Esophagus muscularis mucosa (tissue), 4 donors: ENCODE data around the gene PDHX. TPM values are rescaled to one million over a fixed set of nuclear protein-coding genes. Genes with fewer than 3 reads are reported as not detected.

ENCODE experiments used
- DNase-seq: peaks from one replicate; pipeline ENCODE4 v3.0.0-alpha.2; 2017; ENCODE audit errors: extremely low spot score
- H3K27ac ChIP-seq, 4 donors: fragments of 200-600 bp; sonication (generic); replicated peaks in 1 of 4; 1 replicate in 3 of 4; 2 replicates in 1 of 4; pipeline ENCODE4 v1.5.1; 2016 to 2019; ENCODE audit warnings: mild to moderate bottlenecking in 1 of 4
- H3K27me3 ChIP-seq, 4 donors: fragments of 200-600 bp; sonication (generic); one replicate each; pipeline versions ENCODE4 v1.5.1 to v1.6.0; 2016 to 2019
- H3K36me3 ChIP-seq, 4 donors: fragments of 200-600 bp; sonication (generic); one replicate each; pipeline ENCODE4 v1.5.1; 2016 to 2019
- H3K4me1 ChIP-seq, 4 donors: fragments of 200-600 bp; sonication (generic); one replicate each; pipeline ENCODE4 v1.5.1; 2016 to 2019
- H3K4me3 ChIP-seq, 4 donors: fragments of 200-600 bp; sonication (generic); 1 replicate in 2 of 4; 2 replicates in 2 of 4; pipeline ENCODE4 v1.5.1; 2016 to 2019; ENCODE audit warnings: mild to moderate bottlenecking in 4 of 4, moderate library complexity in 1 of 4
- H3K9me3 ChIP-seq, 4 donors: fragments of 200-600 bp; sonication (generic); 1 replicate in 3 of 4; 2 replicates in 1 of 4; pipeline ENCODE4 v1.5.1; 2016 to 2019
- EP300 ChIP-seq: sonication (generic); formaldehyde crosslinking; IDR thresholded peaks from one replicate; pipeline ENCODE4 v1.6.1; 2017; ENCODE audit warnings: antibody characterized with exemption
- POLR2A ChIP-seq: fragments of 450-650 bp; IDR thresholded peaks from one replicate; pipeline ENCODE4 v1.6.1; 2017; ENCODE audit warnings: antibody characterized with exemption, moderate library complexity, mild to moderate bottlenecking, low read depth
- POLR2AphosphoS5 ChIP-seq, 2 donors: sonication (generic); formaldehyde crosslinking; IDR thresholded peaks; one replicate each; pipeline ENCODE4 v1.6.1; 2017; ENCODE audit warnings: antibody characterized with exemption in 2 of 2
- WGBS: methylation state at CpG from one replicate; pipeline ENCODE4 v1.1.5; 2018; 5-methylcytosine and 5-hydroxymethylcytosine counted together
- intact Hi-C: fragments of 100-400 bp; cut with DNase I; formaldehyde crosslinking; loops from one replicate; pipeline ENCODE4 v1.15.1; 2023
- total RNA-seq, 4 donors: library from RNA; depleted of rRNA; stranded (reverse); fragments of >200 nt; gene quantifications; one replicate each; pipeline versions ENCODE4 v1.1.0 to v1.2.1, GENCODE V29; 2016
- TF ChIP-seq, protein P1 (sequence below), 3 experiments: fragments of 200-600 bp in 2 of 3; fragments of 450-650 bp in 1 of 3; sonication (generic) in 2 of 3; IDR thresholded peaks; one replicate each; pipeline ENCODE4 v1.5.1; 2017 to 2019; ENCODE audit warnings: antibody characterized with exemption in 3 of 3, mild to moderate bottlenecking in 2 of 3, moderate library complexity in 1 of 3

The PDHX gene
- total RNA-seq, 4 donors from 2014 or later = 39.9 to 43.4 (median 42.1) TPM

DNA sequence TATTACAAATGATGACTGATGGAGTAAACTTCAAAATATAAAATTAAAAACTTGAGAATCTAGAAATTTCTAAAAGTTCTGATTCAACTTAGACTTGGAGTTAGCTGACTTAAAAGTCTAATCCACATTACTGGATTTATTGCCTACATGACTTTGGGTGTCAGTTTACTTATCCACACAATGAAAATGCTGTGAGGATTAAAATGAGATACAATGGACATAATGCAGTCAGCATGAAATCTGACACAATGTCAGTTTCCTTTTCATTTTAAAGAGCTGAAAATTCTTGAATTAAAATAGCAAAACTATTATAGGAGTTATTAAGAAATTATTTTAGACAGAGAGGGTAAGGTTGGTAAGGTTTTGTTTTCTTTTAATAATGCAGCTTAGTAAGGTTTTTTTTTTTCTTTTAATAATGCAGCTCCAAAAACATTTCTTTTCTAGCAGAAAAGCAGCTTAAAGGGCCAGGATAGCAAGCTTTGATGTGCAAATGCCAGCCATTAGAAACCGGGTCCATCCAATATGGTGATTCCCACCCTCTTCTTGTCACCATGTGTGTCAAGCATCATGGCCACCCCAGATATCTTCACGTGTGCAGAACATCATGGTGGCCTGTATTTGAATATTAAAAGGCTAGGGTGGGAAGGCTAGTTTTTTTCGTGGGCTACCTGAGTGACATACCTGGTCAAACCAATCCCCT lies 19.1 kb upstream of the PDHX start:
- Histone ChIP-seq H3K4me1 (peaks cover 0 to 10% (median 0%) of the 10 kb centered on the region in 4 donors), H3K27me3 (no peaks in the 10 kb centered on the region), H3K27ac (no peak overlapping the region), H3K36me3 (no peaks in the 10 kb centered on the region), H3K9me3 (peaks cover 0 to 12% (median 11%) of the 10 kb centered on the region in 4 donors), H3K4me3 (no peak overlapping the region)
- no peak for DNase-seq
- intact Hi-C loops = no loop called here
- WGBS = 88% methylated on average over 3 of the region's 3 CpGs
- TF ChIP-seq POLR2AphosphoS5 (IDR thresholded peaks at IDR 0.05) (no peak), EP300 (no peak), POLR2A (no peak)
- TF ChIP-seq, protein P1, sequence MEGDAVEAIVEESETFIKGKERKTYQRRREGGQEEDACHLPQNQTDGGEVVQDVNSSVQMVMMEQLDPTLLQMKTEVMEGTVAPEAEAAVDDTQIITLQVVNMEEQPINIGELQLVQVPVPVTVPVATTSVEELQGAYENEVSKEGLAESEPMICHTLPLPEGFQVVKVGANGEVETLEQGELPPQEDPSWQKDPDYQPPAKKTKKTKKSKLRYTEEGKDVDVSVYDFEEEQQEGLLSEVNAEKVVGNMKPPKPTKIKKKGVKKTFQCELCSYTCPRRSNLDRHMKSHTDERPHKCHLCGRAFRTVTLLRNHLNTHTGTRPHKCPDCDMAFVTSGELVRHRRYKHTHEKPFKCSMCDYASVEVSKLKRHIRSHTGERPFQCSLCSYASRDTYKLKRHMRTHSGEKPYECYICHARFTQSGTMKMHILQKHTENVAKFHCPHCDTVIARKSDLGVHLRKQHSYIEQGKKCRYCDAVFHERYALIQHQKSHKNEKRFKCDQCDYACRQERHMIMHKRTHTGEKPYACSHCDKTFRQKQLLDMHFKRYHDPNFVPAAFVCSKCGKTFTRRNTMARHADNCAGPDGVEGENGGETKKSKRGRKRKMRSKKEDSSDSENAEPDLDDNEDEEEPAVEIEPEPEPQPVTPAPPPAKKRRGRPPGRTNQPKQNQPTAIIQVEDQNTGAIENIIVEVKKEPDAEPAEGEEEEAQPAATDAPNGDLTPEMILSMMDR (IDR thresholded peaks at IDR 0.05) = no peak

DNA sequence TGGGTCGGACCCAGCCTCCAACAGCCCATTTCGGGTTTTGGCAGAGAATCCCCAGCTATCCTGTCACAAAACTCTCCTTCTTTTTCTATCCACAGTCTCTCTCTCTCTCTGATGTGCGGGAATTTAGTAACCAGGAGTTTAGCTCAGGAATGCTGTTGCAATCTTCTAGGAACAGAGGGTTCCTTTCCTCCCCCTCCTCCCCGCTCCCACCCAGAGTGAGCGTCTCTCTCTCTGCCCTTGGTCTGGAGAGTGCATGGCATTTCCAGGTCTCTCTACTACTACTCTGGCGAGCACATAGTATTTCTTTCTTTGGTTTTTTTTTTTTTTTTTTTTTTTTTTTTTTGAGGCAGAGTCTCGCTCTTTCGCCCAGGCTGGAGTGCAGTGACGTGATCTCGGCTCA lies 17.9 kb upstream of the PDHX start:
- WGBS = 93% methylated on average over 10 of the region's 10 CpGs
- no peak overlapping the region for H3K4me3 ChIP-seq
- TF ChIP-seq POLR2A (no peak), POLR2AphosphoS5 (IDR thresholded peaks at IDR 0.05) (no peak), EP300 (no peak)
- TF ChIP-seq, protein P1 (IDR thresholded peaks at IDR 0.05) = no peak
- DNase-seq = no peak
- H3K36me3 ChIP-seq = no peaks in the 10 kb centered on the region
- no peak overlapping the region for H3K27ac ChIP-seq
- intact Hi-C loops = loop anchor here (2.0 kb wide), 1 partner anchor 314 kb away; no protein-coding TSS in a partner anchor
- no peaks in the 10 kb centered on the region for H3K27me3 ChIP-seq
- H3K9me3 ChIP-seq = peaks cover 0 to 12% (median 11%) of the 10 kb centered on the region in 4 donors
- peaks cover 0 to 10% (median 0%) of the 10 kb centered on the region in 4 donors for H3K4me1 ChIP-seq

DNA sequence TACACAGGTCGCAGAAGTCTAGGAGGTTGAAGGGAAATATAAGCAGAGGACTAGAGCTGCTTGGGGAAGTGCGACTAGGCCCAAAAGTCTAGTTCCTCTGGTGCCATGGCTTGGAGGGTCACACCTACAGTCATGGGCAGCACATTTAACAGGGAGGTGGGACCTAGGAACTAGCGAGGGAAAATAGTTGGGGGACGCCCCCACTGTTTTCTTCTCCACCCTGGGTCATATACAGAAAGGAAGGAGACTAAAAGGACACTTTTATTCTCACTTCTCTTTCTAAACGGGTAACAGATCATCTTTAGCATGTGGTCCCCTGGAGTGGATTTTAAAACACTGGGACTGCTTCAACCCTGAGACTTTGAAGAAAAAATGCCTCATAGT lies 16.8 kb upstream of the PDHX start:
- DNase-seq = no peak
- Histone ChIP-seq H3K36me3 (no peaks in the 10 kb centered on the region), H3K27ac (no peak overlapping the region), H3K9me3 (peaks cover 0 to 12% (median 11%) of the 10 kb centered on the region in 4 donors), H3K4me3 (no peak overlapping the region), H3K27me3 (no peaks in the 10 kb centered on the region), H3K4me1 (peaks cover 0 to 13% (median 0%) of the 10 kb centered on the region in 4 donors)
- intact Hi-C loops = loop anchor here (2.0 kb wide), 1 partner anchor 315 kb away; no protein-coding TSS in a partner anchor
- no peak for TF ChIP-seq EP300
- TF ChIP-seq, protein P1 (IDR thresholded peaks at IDR 0.05) = no peak
- no peak for TF ChIP-seq POLR2AphosphoS5 (IDR thresholded peaks at IDR 0.05)
- 97% methylated on average over 5 of the region's 5 CpGs for WGBS

DNA sequence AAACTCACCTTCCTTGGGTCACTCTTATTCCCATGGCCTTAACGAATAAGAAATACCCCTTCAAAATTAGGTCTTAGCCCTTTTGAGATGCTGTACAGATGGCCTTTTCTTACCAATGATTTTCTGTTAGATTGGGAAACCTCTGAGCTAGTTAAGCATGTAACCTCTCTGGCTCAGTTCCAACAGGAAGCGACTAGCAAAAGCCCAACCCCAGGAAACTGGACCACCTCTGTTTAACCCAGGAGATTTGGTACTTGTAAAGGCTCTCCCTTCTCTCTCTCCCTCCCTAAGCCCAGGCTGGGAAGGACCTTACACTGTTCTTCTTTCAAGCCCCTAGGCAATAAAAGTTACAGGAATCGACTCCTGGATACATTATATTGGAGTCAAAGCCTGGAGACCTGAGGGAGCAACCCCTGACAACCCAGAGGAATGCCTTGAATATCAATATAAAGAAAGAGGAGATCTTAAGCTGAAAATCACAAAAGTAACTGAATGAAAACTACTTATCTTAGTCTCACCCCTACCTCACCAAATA lies 11.9 kb upstream of the PDHX start:
- Histone ChIP-seq H3K4me3 (no peak overlapping the region), H3K27me3 (no peaks in the 10 kb centered on the region), H3K27ac (no peak overlapping the region), H3K9me3 (peaks cover 0 to 11% (median 9%) of the 10 kb centered on the region in 4 donors), H3K4me1 (peaks cover 0 to 5% (median 2%) of the 10 kb centered on the region in 4 donors), H3K36me3 (no peaks in the 10 kb centered on the region)
- TF ChIP-seq, protein P1 (IDR thresholded peaks at IDR 0.05) = no peak
- no peak for DNase-seq
- 86% methylated on average over 3 of the region's 3 CpGs for WGBS
- intact Hi-C loops = no loop called here
